ENCODE results near the gene ACP4. TPM values are rescaled to one million over a fixed set of nuclear protein-coding genes. Genes with fewer than 3 reads are reported as not detected.

ACP4 gene
- total RNA-seq, 6 experiments from 2014 or later, result 0.37 TPM; not detected in 5

GRCh38 chr19:50795664-50796073 lies 5.5 kb downstream of the ACP4 start:
- ATAC-seq, result no peak
- no peak for DNase-seq
- intact Hi-C loops (cut with DNase I), result no loop called here
- WGBS (ENCODE audit: insufficient coverage, low coverage, low lambda C conversion rate, missing lambda C conversion rate), result 88% methylated on average over 3 of the region's 4 CpGs
- Histone ChIP-seq H3K27me3 (no peaks in the 10 kb centered on the region), H3K4me3 (no peak overlapping the region), H3K27ac (no peak overlapping the region), H3K4me1 (no peaks in the 10 kb centered on the region), H3K36me3 (peaks cover 0 to 12% (median 5%) of the 10 kb centered on the region in 4 donors), H3K9me3 (no peaks in the 10 kb centered on the region)
- TF ChIP-seq POLR2A (IDR thresholded peaks at IDR 0.05) (no peak), CTCF (IDR thresholded peaks at IDR 0.05) (no peak)

GRCh38 chr19:50796128-50796633 lies 6.0 kb downstream of the ACP4 start:
- Histone ChIP-seq H3K27me3 (no peaks in the 10 kb centered on the region), H3K4me3 (no peak overlapping the region), H3K9me3 (no peaks in the 10 kb centered on the region), H3K36me3 (peaks cover 0 to 12% (median 5%) of the 10 kb centered on the region in 4 donors), H3K4me1 (no peaks in the 10 kb centered on the region), H3K27ac (no peak overlapping the region)
- TF ChIP-seq POLR2A (IDR thresholded peaks at IDR 0.05) (no peak), CTCF (IDR thresholded peaks at IDR 0.05) (no peak)
- DNase-seq (no peak), ATAC-seq (no peak)
- intact Hi-C loops (cut with DNase I), result no loop called here
- 75% methylated on average over 7 of the region's 9 CpGs for whole genome bisulfite sequencing (ENCODE audit: insufficient coverage, low coverage, low lambda C conversion rate, missing lambda C conversion rate)

- no peak overlapping the region for H3K4me3 ChIP-seq
- WGBS (ENCODE audit: insufficient coverage, low coverage, low lambda C conversion rate, missing lambda C conversion rate), result 100% methylated on average over 2 of the region's 8 CpGs
- H3K27ac ChIP-seq, result no peak overlapping the region
- TF ChIP-seq POLR2A (IDR thresholded peaks at IDR 0.05) (no peak), CTCF (IDR thresholded peaks at IDR 0.05) (no peak)
- H3K36me3 ChIP-seq, result peaks cover 0 to 17% (median 5%) of the 10 kb centered on the region in 4 donors
- ATAC-seq (no peak), DNase-seq (no peak)
- no peaks in the 10 kb centered on the region for H3K9me3 ChIP-seq
- H3K4me1 ChIP-seq, result no peaks in the 10 kb centered on the region
- intact Hi-C loops (cut with DNase I), result no loop called here
- H3K27me3 ChIP-seq, result no peaks in the 10 kb centered on the region
Observed at GRCh38 chr19:50796634-50797428, 6.6 kb downstream of the ACP4 start.

- H3K36me3 ChIP-seq, result peaks cover 0 to 21% (median 5%) of the 10 kb centered on the region in 4 donors
- WGBS (ENCODE audit: insufficient coverage, low coverage, low lambda C conversion rate, missing lambda C conversion rate), result 71% methylated on average over 7 of the region's 7 CpGs
Observed at GRCh38 chr19:50797429-50797780, 7.2 kb downstream of the ACP4 start.

More at GRCh38 chr19:50797429-50797780, 7.2 kb downstream of the ACP4 start:
- no peak for ATAC-seq
- no peak for TF ChIP-seq POLR2A (IDR thresholded peaks at IDR 0.05)
- no peak for TF ChIP-seq CTCF (IDR thresholded peaks at IDR 0.05)
- DNase-seq, result no peak
- Histone ChIP-seq H3K4me1 (no peaks in the 10 kb centered on the region), H3K9me3 (no peaks in the 10 kb centered on the region), H3K27ac (no peak overlapping the region), H3K4me3 (no peak overlapping the region), H3K27me3 (no peaks in the 10 kb centered on the region)
- intact Hi-C loops (cut with DNase I), result no loop called here
